GM10266 (cell line): Measurements from ENCODE around the gene VPS41.
"Not testable (repeated sequence)": the region's sequence is repeated elsewhere in the genome, so short reads cannot be mapped to it uniquely, and the experiment has no call there.

ENCODE experiments used
- DNase-seq: peaks from one replicate; pipeline ENCODE4 v3.0.0; 2012; ENCODE audit errors: extremely low spot score
- CTCF ChIP-seq: IDR thresholded peaks from 2 replicates; pipeline ENCODE4 v1.5.1; 2012; ENCODE audit warnings: mild to moderate bottlenecking, low read depth; ENCODE audit not compliant: control insufficient read depth, insufficient read depth; ENCODE audit errors: missing control alignments

Gene VPS41

GRCh38 chr7:38862666-38863065, 46.3 kb downstream of the VPS41 start:
- no peak for TF ChIP-seq CTCF
- DNase-seq = no peak

GRCh38 chr7:38858259-38858884, 50.6 kb downstream of the VPS41 start:
- DNase-seq = no peak
- no peak for TF ChIP-seq CTCF

GRCh38 chr7:38855867-38856266, 53.1 kb downstream of the VPS41 start:
- no peak for TF ChIP-seq CTCF
- DNase-seq = no peak

GRCh38 chr7:38855386-38855785, 53.6 kb downstream of the VPS41 start:
- no peak for DNase-seq
- no peak for TF ChIP-seq CTCF

- DNase-seq = not testable (repeated sequence)
These were observed 54.0 kb downstream of the VPS41 start for GRCh38 chr7:38854947-38855346.

- TF ChIP-seq CTCF = no peak
These were observed 57.7 kb downstream of the VPS41 start for GRCh38 chr7:38851321-38851720.

GRCh38 chr7:38846280-38846679, 62.7 kb downstream of the VPS41 start:
- TF ChIP-seq CTCF = no peak
- no peak for DNase-seq

More at GRCh38 chr7:38851321-38851720, 57.7 kb downstream of the VPS41 start:
- DNase-seq = no peak
